Large intestine (tissue), 3 donors: ENCODE results near the gene RIMS4. TPM values are rescaled to one million over a fixed set of nuclear protein-coding genes. Genes with fewer than 3 reads are reported as not detected.

ENCODE experiments used
- DNase-seq, 2 donors: peaks; one replicate each; pipeline versions ENCODE4 v3.0.0 to v3.0.0-alpha.2; 2013
- H3K27ac ChIP-seq: one replicate; pipeline ENCODE4 v1.5.1; 2013; ENCODE audit warnings: low read length
- H3K27me3 ChIP-seq: 2 replicates; pipeline ENCODE4 v1.6.1; 2013; ENCODE audit warnings: low read length; ENCODE audit not compliant: control insufficient read depth, insufficient read depth
- H3K36me3 ChIP-seq: 2 replicates; pipeline ENCODE4 v1.6.1; 2013; ENCODE audit warnings: low read length; ENCODE audit not compliant: control insufficient read depth, insufficient read depth
- H3K4me1 ChIP-seq: one replicate; pipeline ENCODE4 v1.6.1; 2013; ENCODE audit warnings: low read length; ENCODE audit not compliant: control insufficient read depth, insufficient read depth
- H3K4me3 ChIP-seq: one replicate; pipeline ENCODE4 v1.5.1; 2013; ENCODE audit warnings: low read length
- H3K9me3 ChIP-seq: one replicate; pipeline ENCODE4 v1.6.1; 2013; ENCODE audit warnings: mild to moderate bottlenecking, low read depth, low read length, moderate library complexity; ENCODE audit not compliant: control insufficient read depth
- WGBS: methylation state at CpG from one replicate; pipeline ENCODE4 v1.1.5; 2013; ENCODE audit warnings: low lambda C conversion rate; ENCODE audit not compliant: insufficient coverage; 5-methylcytosine and 5-hydroxymethylcytosine counted together
- polyA plus RNA-seq: library from polyadenylated mRNA; unstranded; fragments of 120-200 nt; gene quantifications from one replicate; pipeline ENCODE4 v1.2.1, GENCODE V29; 2013

The RIMS4 gene
- polyA plus RNA-seq, 1 donor = 4.1 TPM

DNA sequence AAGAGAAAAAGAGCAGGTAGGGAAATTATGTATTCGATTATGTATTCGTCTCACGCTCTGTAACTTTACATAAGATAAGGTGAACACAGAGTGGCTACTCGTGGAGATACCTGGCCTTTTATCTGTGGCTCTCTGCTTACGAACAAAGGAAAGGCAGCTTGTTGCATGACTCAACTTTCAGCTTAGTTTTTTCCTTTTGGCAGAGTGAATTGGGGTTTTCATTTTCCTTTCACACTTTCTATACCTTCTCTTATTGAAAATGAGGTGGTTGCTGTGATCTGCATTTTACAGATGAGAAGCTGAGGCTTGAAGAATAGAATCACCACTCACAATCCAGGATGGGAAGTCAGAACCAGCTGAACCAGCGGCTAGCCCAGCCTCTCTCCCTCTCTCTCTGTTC, 78.0 kb downstream of the RIMS4 start:
- no peak overlapping the region for H3K27ac ChIP-seq
- no peaks in the 10 kb centered on the region for H3K9me3 ChIP-seq
- H3K36me3 ChIP-seq = no peaks in the 10 kb centered on the region
- DNase-seq = peak in 1 of 2 donors; percentile 55
- 60% methylated on average over 1 of the region's 6 CpGs for WGBS
- no peaks in the 10 kb centered on the region for H3K27me3 ChIP-seq
- no peak overlapping the region for H3K4me3 ChIP-seq
- H3K4me1 ChIP-seq = peaks cover 18% of the 10 kb centered on the region

DNA sequence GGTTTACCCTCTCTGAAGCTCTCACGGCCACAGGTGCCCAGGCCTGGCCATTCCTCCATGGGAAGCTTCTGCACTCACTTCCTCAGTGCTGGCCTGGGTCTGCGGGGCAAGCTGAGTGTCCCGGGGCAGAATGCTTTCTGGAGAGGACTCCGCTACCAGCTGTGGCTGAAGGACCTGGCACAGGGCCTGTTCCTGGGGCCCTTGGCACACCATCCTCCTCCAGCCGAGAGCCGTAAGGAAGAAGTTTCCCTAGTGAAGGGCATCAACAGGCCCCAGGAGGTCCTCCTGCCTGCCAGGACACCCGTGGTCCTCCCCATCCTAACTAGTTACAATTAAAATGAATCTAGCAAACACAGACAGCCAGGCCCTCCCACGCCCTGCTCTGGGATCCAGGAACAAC, 78.7 kb downstream of the RIMS4 start:
- no peak overlapping the region for H3K4me3 ChIP-seq
- no peak for DNase-seq
- no peaks in the 10 kb centered on the region for H3K9me3 ChIP-seq
- H3K4me1 ChIP-seq = peaks cover 18% of the 10 kb centered on the region
- no peaks in the 10 kb centered on the region for H3K27me3 ChIP-seq
- no peaks in the 10 kb centered on the region for H3K36me3 ChIP-seq
- no peak overlapping the region for H3K27ac ChIP-seq
- no CpG with 5 or more reads among the region's 8 CpGs for WGBS

DNA sequence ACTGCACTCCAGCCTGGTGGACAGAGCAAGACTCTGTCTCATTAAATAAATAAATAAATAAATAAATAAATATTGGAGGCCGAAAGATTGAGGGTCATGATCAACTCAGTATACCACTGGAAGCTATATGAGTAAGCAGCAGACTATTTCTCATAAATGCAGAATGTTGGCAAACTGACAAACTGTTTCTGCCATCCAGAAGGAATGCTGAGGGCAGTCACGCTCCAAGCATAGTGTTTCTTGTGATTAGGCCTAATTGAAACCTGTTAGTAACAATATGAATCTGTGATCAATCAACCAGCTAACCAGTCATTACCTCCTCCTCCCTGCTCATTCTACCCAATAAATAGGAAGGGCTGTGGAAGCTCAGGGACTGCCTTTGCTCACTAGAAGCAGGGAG, 79.9 kb downstream of the RIMS4 start:
- DNase-seq = no peak
- H3K27ac ChIP-seq = no peak overlapping the region
- WGBS = no CpG with 5 or more reads among the region's 2 CpGs
- H3K36me3 ChIP-seq = no peaks in the 10 kb centered on the region
- H3K9me3 ChIP-seq = no peaks in the 10 kb centered on the region
- no peaks in the 10 kb centered on the region for H3K27me3 ChIP-seq
- peaks cover 14% of the 10 kb centered on the region for H3K4me1 ChIP-seq
- H3K4me3 ChIP-seq = no peak overlapping the region

DNA sequence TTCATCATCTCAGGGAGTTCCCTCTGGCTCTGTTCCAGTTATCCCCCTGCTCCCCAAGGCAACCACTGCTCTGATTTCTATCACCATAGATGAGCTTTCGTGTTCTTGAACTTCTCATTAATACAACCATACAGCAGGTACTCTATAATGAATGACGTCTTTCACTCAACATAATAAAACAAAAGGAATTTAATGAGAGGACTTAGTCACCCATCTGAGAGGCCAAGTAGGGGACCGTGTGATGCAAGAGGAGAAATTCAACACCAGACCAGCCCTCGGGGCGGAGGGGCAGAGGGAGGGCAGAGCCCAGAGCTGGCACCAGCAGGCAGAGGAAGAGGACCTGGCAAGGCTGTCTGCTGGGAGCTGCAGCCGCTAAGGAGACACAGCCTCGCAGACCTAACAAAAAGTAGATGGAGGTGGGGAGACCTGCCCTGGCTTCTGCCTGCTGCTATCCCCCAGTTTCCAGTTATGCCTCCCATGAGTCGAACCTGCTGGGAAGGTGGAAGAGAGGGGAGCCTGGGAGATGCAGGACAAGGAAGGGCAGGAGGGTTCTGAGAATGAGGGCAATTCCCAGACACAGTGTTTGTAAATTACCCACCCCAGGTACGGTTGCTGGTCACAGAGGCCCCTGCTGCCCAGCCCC, 81.4 kb downstream of the RIMS4 start:
- Histone ChIP-seq H3K4me1 (peaks cover 14% of the 10 kb centered on the region), H3K27me3 (peaks cover 11% of the 10 kb centered on the region), H3K9me3 (no peaks in the 10 kb centered on the region), H3K36me3 (no peaks in the 10 kb centered on the region), H3K4me3 (no peak overlapping the region), H3K27ac (no peak overlapping the region)
- DNase-seq = peak; percentile 64 to 83
- WGBS = no CpG with 5 or more reads among the region's 9 CpGs

DNA sequence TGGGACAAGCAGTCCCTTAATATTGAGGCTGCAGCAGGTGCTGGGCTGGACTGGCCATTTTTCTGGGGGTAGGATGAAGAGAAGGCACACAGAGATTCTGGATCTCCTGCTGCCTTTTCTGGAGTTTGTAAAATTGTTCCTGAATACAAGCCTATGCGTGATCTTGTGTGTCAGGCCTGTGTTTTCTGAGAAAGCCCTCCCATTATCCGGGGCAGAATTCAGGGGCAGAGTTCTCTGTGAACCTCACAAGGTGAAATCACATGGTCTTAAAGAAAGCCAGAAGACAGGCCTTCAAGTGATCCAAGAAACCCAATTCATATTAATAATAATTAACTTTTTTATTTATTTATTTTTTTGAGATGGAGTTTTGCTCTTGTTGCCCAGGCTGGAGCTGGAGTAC, 82.7 kb downstream of the RIMS4 start:
- peaks cover 14% of the 10 kb centered on the region for H3K27me3 ChIP-seq
- H3K9me3 ChIP-seq = no peaks in the 10 kb centered on the region
- WGBS = no CpG with 5 or more reads among the region's 2 CpGs
- no peak overlapping the region for H3K4me3 ChIP-seq
- H3K4me1 ChIP-seq = peaks cover 14% of the 10 kb centered on the region
- no peaks in the 10 kb centered on the region for H3K36me3 ChIP-seq
- no peak overlapping the region for H3K27ac ChIP-seq
- DNase-seq = no peak

DNA sequence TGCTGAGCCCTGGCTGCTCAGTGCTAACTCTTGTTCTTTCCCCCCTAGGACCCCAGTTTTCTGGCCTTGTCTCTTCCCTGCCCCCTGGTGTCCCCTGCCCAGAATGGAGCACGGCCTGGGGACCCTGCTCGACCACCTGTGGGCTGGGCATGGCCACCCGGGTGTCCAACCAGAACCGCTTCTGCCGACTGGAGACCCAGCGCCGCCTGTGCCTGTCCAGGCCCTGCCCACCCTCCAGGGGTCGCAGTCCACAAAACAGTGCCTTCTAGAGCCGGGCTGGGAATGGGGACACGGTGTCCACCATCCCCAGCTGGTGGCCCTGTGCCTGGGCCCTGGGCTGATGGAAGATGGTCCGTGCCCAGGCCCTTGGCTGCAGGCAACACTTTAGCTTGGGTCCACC, 83.3 kb downstream of the RIMS4 start:
- Histone ChIP-seq H3K27ac (no peak overlapping the region), H3K9me3 (no peaks in the 10 kb centered on the region), H3K4me3 (no peak overlapping the region), H3K4me1 (peaks cover 14% of the 10 kb centered on the region), H3K27me3 (peaks cover 14% of the 10 kb centered on the region), H3K36me3 (no peaks in the 10 kb centered on the region)
- no peak for DNase-seq
- no CpG with 5 or more reads among the region's 11 CpGs for WGBS

DNA sequence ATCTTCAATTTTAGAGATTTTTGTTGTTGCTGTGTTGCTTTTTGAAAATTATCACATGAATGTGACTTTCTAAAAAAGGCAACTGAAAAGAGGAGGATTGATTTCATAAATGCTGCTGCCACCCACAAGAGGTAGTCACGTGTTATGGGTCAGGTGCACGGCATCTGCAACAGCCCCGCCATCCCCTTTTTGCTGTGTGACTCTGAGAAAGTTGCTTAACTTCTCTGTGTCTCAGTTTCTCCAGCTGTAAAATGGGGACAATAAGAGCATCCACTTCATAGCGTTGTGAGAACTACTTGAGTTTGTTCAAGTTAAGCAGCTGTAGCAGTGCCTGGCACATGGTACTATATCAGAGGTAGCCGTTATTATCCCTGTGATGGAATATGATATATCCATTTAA, 84.5 kb downstream of the RIMS4 start:
- H3K27me3 ChIP-seq = peaks cover 14% of the 10 kb centered on the region
- H3K4me3 ChIP-seq = no peak overlapping the region
- no peak overlapping the region for H3K27ac ChIP-seq
- no peaks in the 10 kb centered on the region for H3K36me3 ChIP-seq
- no peak for DNase-seq
- 100% methylated on average over 1 of the region's 5 CpGs for WGBS
- peaks cover 14% of the 10 kb centered on the region for H3K4me1 ChIP-seq
- H3K9me3 ChIP-seq = no peaks in the 10 kb centered on the region

DNA sequence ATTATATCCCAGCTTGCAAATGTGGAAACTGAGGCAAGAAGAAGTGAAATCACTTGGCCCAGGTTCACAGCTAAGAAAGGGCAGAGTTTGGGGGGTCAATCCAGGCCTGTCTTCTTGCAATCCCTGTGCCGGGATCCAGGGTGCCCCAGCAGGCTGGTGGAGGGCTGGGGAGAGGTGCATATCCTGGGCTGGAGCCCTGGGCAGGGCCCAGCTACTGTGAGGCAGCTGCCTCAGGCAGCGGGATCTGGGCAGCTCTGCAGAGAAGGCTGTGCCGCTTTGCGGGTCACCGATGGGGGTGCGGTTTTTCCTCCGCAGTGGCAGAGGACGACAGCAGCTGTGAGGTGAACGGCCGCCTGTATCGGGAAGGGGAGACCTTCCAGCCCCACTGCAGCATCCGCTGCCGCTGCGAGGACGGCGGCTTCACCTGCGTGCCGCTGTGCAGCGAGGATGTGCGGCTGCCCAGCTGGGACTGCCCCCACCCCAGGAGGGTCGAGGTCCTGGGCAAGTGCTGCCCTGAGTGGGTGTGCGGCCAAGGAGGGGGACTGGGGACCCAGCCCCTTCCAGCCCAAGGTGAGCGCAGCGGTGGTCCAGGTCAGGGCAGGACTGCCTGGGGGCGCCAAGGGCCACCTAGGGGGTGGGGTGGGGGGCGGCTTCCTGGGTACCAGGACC, 85.8 kb downstream of the RIMS4 start:
- Histone ChIP-seq H3K27me3 (peaks cover 14% of the 10 kb centered on the region), H3K9me3 (no peaks in the 10 kb centered on the region), H3K27ac (no peak overlapping the region), H3K4me1 (peaks cover 13% of the 10 kb centered on the region), H3K36me3 (no peaks in the 10 kb centered on the region), H3K4me3 (no peak overlapping the region)
- WGBS = no CpG with 5 or more reads among the region's 26 CpGs
- no peak for DNase-seq

DNA sequence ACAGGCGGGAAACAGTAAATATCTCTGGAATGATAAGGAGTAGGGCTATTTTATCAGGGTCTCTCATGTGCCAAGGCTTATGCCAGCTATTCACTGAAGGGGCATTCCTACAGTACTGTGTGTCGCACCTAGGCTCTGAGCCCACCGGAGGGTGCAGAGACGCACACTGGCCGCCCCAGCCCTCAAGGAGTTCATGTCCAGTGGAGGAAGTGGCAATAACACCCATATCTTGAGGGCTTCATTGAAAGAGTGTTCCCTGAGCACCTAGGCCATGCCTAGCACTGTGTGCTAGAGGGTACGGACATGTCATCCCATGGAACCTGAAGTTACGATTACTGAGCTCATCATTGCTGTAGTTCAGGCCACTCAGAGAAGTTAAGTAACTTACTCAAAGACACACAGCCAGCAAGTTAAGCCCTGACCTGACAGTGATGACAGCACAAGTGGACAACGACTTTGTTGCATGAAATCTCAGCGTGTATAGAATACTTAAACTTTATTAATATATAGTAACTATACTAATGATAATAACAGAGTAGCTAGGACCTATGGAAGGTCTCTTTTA, 86.5 kb downstream of the RIMS4 start:
- Histone ChIP-seq H3K4me1 (peaks cover 6% of the 10 kb centered on the region), H3K9me3 (no peaks in the 10 kb centered on the region), H3K4me3 (no peak overlapping the region), H3K36me3 (no peaks in the 10 kb centered on the region), H3K27me3 (peaks cover 14% of the 10 kb centered on the region), H3K27ac (no peak overlapping the region)
- no peak for DNase-seq
- no CpG with 5 or more reads among the region's 9 CpGs for WGBS

DNA sequence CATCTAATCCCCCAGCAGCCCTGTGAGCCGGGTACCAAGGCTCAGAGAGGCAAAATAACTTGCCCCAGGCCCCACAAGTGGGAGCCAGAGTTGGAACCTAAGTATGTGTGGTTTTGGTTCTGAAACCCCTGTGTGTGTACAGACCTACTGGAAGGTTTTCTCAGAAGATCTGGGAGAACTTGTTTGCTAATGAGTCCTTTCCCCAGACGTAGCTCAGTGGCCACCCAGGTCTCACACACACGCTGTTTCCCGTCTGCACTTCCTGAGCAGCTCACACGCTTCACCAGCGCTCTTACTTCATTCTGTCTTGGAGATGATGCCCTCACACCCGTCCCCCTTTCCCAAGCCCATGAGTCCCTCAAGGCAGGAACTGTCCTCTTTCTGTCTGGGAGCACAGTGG, 87.0 kb downstream of the RIMS4 start:
- H3K27me3 ChIP-seq = peaks cover 14% of the 10 kb centered on the region
- no peaks in the 10 kb centered on the region for H3K9me3 ChIP-seq
- peaks cover 3% of the 10 kb centered on the region for H3K4me1 ChIP-seq
- H3K27ac ChIP-seq = no peak overlapping the region
- no peak for DNase-seq
- no peaks in the 10 kb centered on the region for H3K36me3 ChIP-seq
- no peak overlapping the region for H3K4me3 ChIP-seq
- no CpG with 5 or more reads among the region's 7 CpGs for WGBS
